HG03095 (cell line): ENCODE measurements around the gene SLC8A1.
"Not testable (repeated sequence)": the region's sequence is repeated elsewhere in the genome, so short reads cannot be mapped to it uniquely, and the experiment has no call there.

Experiments
- ATAC-seq: cut with Tn5 transposase; IDR thresholded peaks from one replicate; pipeline ENCODE4 v1.9.1; 2021; ENCODE audit warnings: moderate library complexity; ENCODE audit not compliant: unreplicated experiment

The SLC8A1 gene

DNA sequence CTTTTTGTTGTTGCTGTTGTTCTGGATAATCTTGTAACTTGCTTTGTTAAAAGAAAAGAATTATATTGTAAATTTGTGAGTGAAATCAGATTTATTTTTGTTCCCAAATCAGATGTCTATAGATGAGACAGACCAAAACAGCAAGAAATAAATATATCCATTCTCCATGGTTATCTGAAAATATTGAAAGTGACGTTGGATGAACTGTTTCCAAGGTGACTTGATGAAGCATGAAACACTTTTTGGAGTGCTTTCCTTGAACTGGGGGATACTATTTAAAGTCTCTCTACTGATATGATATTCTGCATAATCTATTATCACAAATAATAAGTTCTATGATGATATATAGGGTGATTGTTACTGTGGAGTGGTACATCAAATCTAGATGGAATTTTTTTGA is 357.4 kb downstream of the SLC8A1 start:
- no peak for ATAC-seq

GRCh38 chr2:40093021-40093675 is 358.7 kb downstream of the SLC8A1 start:
- no peak for ATAC-seq

GRCh38 chr2:40090044-40090443 is 361.8 kb downstream of the SLC8A1 start:
- ATAC-seq: no peak

DNA sequence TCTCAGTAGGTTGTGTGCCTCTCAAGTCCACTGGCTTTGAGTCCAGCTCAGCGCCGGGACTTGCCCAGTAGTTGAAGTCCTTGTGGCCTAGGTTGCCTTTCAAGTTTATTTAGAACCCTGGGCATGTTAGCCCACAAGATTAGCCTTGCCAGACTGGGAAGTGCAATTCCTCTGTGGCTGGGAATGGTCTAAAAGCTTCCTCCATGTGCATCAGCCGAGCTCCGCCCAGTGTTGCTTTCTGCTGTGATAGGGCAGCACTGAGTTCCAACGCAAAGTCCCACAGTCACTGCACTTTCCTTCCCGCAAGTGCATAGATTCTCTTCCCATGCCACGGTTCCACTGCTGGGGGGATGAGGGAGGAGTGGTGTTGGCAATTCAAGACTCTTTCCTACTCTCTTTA is 364.0 kb downstream of the SLC8A1 start:
- no peak for ATAC-seq

DNA sequence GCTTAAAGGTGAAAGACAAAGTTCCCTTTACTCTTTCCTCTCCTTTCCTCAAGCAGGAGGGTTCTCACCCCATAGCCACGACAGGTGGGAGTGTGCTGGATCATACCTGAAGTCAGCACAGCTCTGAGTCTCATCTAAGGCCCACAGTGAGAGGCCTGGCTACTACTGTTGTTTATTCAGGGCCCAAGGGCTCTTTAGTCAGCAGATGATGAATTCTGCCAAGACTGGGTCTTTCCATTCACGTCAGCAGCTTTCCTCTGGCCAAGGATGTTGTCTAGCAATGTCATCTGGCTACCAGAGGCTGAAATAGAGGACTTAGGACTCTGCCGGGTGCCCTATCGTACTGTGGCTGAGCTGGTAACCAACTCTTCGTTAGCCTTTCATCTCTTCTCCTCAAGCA is 364.5 kb downstream of the SLC8A1 start:
- ATAC-seq: no peak

GRCh38 chr2:40085786-40086185 is 366.1 kb downstream of the SLC8A1 start:
- no peak for ATAC-seq

DNA sequence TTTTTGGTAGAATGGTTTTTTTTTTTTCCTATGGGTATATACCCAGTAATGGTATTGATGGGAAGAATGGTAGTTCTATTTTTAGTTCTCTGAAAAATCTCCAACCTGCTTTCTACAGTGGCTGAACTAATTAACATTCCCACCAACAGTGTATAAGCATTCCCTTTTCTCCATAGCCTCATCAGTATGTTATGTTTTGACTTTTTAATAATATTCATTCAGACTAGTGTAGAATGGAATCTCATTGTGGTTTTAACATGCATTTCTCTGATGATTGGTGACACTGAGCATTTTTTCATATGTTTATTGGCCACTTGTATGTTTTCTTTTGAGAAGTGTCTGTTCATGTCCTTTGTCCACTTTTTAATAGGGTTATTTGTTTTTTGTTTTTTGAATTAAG is 378.6 kb downstream of the SLC8A1 start:
- ATAC-seq: not testable (repeated sequence)

- no peak for ATAC-seq
These were observed 379.3 kb downstream of the SLC8A1 start for GRCh38 chr2:40072442-40073232.

DNA sequence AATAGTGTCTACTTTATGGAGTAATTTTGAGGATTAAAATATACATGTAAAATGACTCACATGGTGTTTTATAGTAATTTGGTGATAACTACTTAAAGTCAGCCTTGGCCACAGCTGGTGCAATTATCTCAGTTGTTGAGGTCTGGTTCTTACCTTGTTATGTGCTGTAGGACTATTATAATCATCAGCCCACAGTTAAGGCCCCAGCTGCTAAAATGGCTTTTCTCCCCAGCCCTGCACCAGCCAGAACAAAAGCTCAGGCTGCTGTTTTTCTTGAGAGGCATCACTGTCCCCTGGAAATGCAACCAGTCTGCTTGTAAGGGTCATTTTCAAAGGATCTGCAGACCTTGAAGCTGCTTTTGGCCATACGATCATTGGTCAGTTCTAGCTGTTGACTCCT is 389.5 kb downstream of the SLC8A1 start:
- ATAC-seq: no peak

DNA sequence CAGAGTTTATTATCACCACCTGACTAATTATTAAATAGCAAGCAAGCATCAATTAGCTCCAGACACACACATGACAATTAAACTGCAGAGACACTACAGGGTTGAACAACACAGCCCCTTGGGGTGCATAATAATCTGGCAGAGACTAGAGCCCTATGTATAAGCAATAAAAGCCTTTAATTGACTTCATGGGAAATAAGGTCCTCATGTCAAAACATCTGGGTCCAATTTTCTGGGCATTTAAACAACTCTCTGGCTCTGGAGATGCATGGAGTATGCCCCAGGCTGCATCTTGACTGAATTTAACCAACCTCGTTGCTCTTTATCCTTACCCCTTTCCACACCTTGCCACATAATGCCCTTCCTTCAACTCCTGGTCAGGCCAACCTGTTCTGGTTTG is 402.1 kb downstream of the SLC8A1 start:
- ATAC-seq: no peak

GRCh38 chr2:40048506-40048905 is 403.4 kb downstream of the SLC8A1 start:
- ATAC-seq: no peak

DNA sequence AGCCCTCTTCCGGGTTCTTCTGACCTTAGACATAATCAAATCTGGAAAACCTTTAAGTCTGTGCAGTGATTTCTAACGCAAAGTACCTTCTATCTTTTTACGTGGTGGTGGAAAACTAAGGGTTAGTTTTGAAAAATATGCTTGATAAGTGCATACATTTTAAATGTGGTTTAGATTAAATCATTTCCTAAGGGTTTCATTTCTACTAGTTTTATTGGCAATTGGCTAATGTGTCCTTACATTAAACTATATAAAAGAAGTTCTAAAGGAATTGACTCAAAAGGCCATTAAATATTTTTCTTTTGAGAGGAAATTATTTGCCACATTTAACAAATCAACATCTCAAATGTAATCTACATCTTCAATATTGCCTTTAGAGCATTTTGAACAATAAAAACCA is 404.5 kb downstream of the SLC8A1 start:
- ATAC-seq: no peak
